Femur (tissue), 1 donor: ENCODE measurements around the gene EP400.

ENCODE experiments used
- DNase-seq: peaks from one replicate; pipeline ENCODE4 v3.0.0-alpha.2; 2017

Gene EP400

GRCh38 chr12:132052196-132052932 is 102.6 kb downstream of the EP400 start:
- DNase-seq = no peak

DNA sequence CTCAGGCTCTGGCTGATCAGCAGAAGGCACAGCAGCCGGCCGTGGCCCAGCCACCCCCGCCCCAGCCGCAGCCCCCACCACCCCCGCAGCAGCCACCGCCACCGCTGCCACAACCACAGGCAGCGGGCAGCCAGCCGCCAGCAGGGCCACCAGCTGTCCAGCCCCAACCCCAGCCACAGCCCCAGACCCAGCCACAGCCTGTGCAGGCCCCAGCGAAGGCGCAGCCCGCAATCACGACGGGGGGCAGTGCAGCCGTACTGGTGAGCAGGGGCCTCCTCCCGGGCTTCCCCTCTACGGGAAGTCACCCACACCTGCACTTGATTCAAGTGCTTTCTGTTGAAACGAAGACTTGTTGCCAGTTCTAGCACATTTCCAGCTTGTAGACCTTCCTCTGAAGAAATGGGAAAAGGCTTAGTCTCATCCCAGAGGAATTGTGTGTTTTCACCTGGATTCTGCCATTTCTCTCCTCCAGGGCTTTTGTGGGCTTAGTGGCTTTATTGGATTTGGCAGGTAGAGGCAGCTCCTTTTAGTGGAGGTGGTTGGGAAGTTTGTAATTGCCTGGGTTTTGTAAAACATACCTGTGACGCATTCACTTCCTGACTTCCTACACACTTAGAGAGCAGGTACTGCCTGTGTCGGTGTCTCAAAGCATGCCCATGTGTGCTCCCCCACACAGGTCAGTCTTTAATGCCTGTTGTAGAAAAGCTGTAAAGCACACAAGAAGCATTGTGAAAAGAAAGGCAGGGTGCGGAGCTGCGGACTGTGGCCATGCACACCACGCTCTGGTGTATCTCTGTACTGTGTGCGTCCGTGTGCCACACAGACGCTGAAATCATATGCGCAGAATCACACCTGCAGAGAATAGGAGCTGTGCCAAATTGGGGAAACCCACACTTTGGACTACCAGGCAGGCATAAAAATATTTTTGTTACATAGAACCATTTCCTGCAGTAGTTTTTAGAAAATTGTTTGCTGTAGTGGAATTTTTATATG is 103.9 kb downstream of the EP400 start:
- no peak for DNase-seq

GRCh38 chr12:132054983-132055382 is 105.2 kb downstream of the EP400 start:
- DNase-seq = no peak

- DNase-seq = no peak
Observed at GRCh38 chr12:132055535-132056096, 105.9 kb downstream of the EP400 start.

DNA sequence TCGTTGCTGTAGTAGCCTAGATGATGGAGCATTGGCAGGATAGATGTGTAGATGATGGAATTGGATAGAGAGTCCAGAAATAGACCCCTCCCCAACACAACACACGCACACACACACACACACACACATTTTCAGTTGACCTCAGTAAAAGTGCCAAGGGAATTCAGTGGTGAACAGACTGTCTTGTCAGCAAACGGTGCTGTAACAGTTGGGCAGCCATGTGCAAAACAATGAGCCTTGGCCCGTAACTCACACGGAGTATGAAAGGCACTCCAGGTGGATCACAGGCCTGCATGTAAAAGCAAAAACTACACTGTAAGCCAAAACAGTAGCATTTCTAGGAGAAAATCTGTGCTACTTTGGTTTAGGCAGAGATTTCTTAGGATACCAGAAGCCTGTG is 106.6 kb downstream of the EP400 start:
- DNase-seq = no peak

GRCh38 chr12:132056951-132057350 is 107.2 kb downstream of the EP400 start:
- DNase-seq = no peak

DNA sequence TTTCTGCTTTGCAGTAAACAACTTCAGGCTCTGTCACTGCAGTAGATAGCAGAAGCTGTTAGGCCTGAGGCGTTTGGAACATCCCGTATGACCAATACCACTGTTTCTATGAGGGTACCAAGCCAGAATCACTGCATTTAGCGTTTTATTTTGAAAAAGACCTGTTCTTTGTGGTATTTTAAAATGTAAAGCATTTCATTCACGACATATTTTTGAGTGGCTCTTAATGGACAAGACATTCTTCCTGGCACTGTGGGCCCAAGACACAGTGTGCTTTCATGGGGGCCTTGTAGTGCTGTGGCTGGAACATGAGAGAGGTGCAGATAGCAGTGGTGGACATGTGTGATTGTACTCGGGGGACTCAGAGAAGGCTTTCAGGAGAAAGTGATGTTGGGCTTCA is 107.9 kb downstream of the EP400 start:
- no peak for DNase-seq

DNA sequence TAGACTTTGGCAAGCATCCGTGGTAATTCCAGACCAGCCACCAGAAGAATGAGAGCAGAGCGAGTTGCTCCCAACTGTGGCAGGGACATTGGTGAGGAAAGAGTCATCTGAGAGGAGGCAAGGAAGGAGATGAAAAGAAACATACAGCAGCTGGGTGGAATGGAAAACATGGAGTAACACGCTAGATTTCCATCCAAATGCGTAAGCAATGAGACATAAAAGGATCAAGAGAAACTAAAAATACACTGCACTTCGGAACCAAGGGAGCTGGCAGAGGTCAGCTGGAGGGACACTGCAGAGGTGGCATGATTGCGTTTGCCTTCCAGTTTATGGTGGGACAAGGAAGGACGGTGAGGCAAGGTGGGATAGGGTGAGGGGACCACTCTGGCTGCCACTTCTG is 111.5 kb downstream of the EP400 start:
- DNase-seq = no peak

- no peak for DNase-seq
Observed at GRCh38 chr12:132061641-132062430, 112.1 kb downstream of the EP400 start.

DNA sequence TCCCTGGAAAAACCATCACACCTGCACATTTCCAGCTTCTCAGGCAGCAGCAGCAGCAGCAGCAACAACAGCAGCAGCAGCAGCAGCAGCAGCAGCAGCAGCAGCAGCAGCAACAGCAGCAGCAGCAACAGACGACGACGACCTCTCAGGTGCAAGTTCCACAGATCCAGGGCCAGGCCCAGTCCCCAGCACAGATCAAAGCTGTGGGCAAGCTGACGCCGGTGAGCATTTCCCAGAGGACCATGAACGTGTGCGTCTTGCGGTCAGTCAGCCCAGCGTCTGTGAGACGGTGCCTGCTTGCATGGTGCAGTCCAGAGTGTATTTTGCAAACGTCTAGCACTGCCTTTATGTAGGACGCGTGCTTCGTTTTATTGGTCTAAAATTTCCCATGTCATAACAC is 112.7 kb downstream of the EP400 start:
- DNase-seq = no peak

DNA sequence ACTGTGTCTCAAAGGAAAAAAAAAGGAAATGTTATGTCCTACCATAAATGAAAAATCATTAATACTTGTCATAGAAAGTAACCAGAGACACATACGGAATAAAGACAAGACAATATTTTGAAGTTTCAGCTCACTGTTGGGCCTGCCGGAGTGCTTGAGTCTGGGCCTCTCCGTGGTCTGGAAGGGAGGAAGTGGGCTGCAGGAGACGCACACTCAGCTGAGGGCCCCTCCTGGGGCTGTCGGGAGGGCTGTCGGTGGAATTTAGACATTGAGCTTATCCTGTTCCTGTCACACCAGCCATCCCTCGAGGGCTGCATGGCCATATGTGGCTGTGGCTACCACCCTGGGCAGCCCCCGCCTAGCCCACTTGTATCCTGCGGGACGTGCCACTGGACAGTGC is 113.7 kb downstream of the EP400 start:
- no peak for DNase-seq

DNA sequence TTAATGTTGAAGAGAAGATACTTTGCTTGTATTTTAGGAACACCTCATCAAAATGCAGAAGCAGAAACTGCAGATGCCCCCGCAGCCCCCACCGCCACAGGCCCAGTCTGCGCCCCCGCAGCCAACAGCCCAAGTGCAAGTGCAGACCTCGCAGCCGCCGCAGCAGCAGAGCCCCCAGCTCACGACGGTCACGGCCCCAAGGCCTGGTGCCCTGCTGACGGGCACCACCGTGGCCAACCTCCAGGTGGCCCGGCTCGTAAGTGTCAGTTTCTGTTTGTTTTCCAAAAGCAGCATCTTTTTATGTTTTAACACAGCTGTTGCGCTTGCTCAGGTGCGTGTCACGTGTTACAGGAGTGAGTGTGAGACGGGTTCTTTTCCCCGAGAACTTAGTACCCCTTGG is 114.9 kb downstream of the EP400 start:
- DNase-seq = no peak

DNA sequence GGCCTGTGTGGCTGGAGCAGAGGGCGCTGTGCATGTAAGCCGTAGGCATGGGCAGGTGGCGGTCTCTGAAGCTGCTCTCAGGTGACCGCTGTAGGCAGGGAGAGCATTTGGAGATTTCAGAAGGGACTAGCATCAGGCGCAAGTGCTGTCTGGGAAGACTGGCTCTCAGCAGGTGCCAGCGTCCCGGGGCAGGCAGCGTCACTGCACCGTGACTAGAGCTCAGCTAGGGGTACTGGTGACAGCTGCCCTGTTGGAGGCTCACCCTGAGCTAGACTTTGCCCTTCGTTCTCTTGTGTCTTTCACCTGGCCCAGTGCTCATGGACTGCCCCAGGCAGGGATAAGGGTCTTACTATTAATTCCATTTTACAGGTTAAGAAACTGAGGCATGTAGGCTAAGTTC is 115.5 kb downstream of the EP400 start:
- DNase-seq = no peak

DNA sequence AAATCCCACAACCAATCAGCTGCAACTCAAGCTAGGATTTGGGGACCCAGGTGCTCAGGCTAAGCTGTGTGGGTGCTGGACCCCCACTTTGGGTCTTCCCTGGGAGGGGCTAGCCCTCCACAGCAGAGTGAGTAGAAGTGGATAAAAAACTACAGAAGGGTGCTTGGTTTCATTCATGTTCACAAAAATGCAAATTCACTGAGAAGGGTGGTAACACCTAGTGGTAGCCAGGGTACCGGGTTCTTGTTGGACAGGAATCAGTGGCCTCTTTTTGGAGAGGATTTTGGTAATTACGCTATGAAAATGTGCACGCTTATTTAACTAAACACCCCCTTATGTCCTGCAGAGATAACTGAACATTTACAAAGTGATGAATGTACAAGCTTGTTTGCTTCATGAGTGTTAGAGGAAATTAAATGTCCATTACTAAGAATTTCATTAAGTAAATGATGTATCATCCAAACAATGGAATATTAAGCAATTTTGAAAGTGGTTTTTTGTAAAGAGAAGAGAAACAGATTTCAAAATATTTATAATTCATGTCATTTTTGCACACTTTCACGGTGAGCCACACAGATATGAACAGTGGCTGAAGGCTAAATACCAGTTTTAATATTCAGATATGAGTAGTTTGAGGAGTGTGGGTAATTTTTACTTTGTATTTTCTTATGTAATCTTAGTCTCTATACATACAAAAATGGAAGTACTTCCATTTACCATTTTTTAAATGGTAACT is 116.0 kb downstream of the EP400 start:
- no peak for DNase-seq

- no peak for DNase-seq
Observed at GRCh38 chr12:132066345-132066685, 116.6 kb downstream of the EP400 start.

- no peak for DNase-seq
Observed at GRCh38 chr12:132066749-132067148, 117.0 kb downstream of the EP400 start.

DNA sequence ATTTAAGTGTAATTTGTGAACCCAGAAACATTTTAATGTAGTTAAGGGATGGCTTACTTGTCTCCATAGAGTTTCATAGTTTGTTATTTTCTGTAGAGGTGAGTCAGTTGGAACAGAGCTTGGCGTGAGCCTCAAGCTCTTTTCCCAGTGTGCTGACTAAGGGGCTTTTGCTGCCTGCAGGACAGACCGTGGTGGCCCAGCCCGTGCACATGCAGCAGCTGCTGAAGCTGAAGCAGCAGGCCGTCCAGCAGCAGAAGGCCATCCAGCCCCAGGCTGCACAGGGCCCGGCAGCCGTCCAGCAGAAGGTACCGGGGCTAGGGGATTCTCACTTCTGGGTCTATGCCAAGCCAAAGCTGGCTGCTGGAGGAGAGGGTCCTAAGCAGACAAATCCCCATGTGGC is 117.4 kb downstream of the EP400 start:
- no peak for DNase-seq

- DNase-seq = no peak
Observed at GRCh38 chr12:132068250-132068649, 118.5 kb downstream of the EP400 start.

DNA sequence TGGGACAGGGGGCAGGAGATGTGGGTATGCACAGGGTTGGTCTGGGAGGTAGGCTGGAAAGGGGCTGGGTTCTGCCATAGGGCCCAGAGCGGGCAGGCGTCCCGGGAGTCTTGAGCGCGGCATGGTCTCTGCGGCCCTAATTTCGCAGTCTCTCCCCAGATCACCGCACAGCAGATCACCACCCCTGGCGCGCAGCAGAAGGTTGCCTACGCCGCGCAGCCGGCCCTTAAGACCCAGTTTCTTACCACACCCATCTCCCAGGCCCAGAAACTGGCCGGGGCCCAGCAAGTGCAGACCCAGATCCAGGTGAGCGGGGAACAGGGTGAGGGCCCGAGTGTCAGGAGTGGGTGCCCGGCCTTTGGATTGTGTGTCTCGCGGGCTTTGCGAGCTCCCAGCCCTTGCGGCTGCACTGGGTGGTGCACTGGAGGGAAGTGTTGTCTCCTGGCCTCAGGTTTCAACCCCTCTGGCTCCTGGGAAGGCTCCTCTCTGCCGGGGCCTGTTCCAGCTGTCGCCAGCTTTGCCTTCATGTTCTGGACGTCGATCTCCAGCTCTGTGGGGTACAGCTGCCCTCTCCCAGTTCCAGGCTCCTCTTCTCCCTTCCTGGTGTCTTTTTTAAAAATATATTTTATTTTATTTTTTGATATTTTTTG is 119.7 kb downstream of the EP400 start:
- DNase-seq = no peak

- DNase-seq = no peak
Observed at GRCh38 chr12:132070298-132070697, 120.6 kb downstream of the EP400 start.

GRCh38 chr12:132071040-132071810 is 121.5 kb downstream of the EP400 start:
- DNase-seq = no peak
